DOHH2 (cell line): ENCODE data around the gene NMRK1.

ENCODE experiments used
- EZH2phosphoT487 ChIP-seq: fragments of 200-600 bp; sonication (generic); IDR thresholded peaks from 2 replicates; pipeline ENCODE4 v1.6.1; 2017; ENCODE audit warnings: borderline replicate concordance, mild to moderate bottlenecking, antibody characterized with exemption, low read length, moderate library complexity, mixed read lengths
- TF ChIP-seq, protein P1 (sequence below): fragments of 200-600 bp; sonication (generic); IDR thresholded peaks from one replicate; pipeline ENCODE4 v1.5.1; 2014; ENCODE audit warnings: antibody characterized with exemption, mild to moderate bottlenecking, low read depth, low read length; ENCODE audit not compliant: poor library complexity, severe bottlenecking

DNA sequence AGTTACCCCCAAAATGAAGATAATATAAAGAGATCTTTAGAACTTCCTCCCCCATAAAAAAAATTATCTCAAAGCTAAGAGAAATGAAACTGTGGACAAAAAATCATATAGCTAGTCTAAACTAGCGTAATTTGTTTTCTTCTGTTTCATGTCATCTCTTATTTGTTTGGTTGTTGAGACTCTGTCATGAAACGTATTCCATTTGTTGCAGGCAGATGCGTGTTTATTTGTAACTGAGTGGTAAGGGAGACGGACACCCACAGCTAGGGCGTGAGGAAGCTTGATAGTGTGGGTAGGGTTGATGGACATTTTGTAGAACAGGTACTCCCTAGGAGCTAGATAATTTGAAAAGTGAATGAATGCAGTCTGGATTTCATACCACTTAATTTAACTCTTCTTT is 42.2 kb upstream of the NMRK1 start:
- TF ChIP-seq, protein P1, sequence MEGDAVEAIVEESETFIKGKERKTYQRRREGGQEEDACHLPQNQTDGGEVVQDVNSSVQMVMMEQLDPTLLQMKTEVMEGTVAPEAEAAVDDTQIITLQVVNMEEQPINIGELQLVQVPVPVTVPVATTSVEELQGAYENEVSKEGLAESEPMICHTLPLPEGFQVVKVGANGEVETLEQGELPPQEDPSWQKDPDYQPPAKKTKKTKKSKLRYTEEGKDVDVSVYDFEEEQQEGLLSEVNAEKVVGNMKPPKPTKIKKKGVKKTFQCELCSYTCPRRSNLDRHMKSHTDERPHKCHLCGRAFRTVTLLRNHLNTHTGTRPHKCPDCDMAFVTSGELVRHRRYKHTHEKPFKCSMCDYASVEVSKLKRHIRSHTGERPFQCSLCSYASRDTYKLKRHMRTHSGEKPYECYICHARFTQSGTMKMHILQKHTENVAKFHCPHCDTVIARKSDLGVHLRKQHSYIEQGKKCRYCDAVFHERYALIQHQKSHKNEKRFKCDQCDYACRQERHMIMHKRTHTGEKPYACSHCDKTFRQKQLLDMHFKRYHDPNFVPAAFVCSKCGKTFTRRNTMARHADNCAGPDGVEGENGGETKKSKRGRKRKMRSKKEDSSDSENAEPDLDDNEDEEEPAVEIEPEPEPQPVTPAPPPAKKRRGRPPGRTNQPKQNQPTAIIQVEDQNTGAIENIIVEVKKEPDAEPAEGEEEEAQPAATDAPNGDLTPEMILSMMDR, result no peak
- TF ChIP-seq EZH2phosphoT487, result no peak
